Natural killer cell (primary cell): ENCODE data around the gene BRF1. TPM values are rescaled to one million over a fixed set of nuclear protein-coding genes. Genes with fewer than 3 reads are reported as not detected.

Source experiments
- ATAC-seq, 3 donors: fragments of 150-1000 bp in 2 of 3; fragments of 200-7000 bp in 1 of 3; cut with Tn5 transposase; 1 replicate in 1 of 3; 2 replicates in 2 of 3; pipeline ENCODE4 v1.10.0; 2021; ENCODE audit warnings: mild to moderate bottlenecking in 2 of 3, moderate library complexity in 2 of 3
- DNase-seq, 2 donors: peaks; one replicate each; pipeline versions ENCODE4 v3.0.0 to v3.0.0-alpha.2; 2013 to 2021; ENCODE audit warnings: mixed read lengths in 1 of 2
- H3K27ac ChIP-seq: one replicate; pipeline ENCODE4 v1.5.1; 2013; ENCODE audit warnings: mild to moderate bottlenecking, low read length
- H3K27me3 ChIP-seq: one replicate; pipeline ENCODE4 v1.6.1; 2013; ENCODE audit warnings: low read length; ENCODE audit not compliant: control insufficient read depth, insufficient read depth
- H3K36me3 ChIP-seq: one replicate; pipeline ENCODE4 v1.6.1; 2013; ENCODE audit warnings: low read length; ENCODE audit not compliant: control insufficient read depth, insufficient read depth
- H3K4me1 ChIP-seq: one replicate; pipeline ENCODE4 v1.6.1; 2013; ENCODE audit warnings: low read length; ENCODE audit not compliant: control insufficient read depth, insufficient read depth
- H3K4me3 ChIP-seq: one replicate; pipeline ENCODE4 v1.5.1; 2013; ENCODE audit warnings: low read length
- H3K9me3 ChIP-seq: one replicate; pipeline ENCODE4 v1.6.1; 2013; ENCODE audit warnings: low read length; ENCODE audit not compliant: control insufficient read depth, insufficient read depth
- H3K27ac Mint-ChIP-seq, 2 donors: one replicate each; pipeline ENCODE4 v1.8.0; 2022; ENCODE audit warnings: mild to moderate bottlenecking in 2 of 2, mixed read lengths in 2 of 2, moderate library complexity in 1 of 2
- H3K27me3 Mint-ChIP-seq, 2 donors: one replicate each; pipeline ENCODE4 v1.8.0; 2022; ENCODE audit warnings: low read depth in 2 of 2, mixed read lengths in 2 of 2
- H3K36me3 Mint-ChIP-seq: one replicate; pipeline ENCODE4 v1.8.0; 2022; ENCODE audit warnings: mixed read lengths
- H3K4me1 Mint-ChIP-seq, 2 donors: one replicate each; pipeline ENCODE4 v1.8.0; 2022; ENCODE audit warnings: mixed read lengths in 2 of 2
- H3K4me3 Mint-ChIP-seq: one replicate; pipeline ENCODE4 v1.8.0; 2022; ENCODE audit warnings: mild to moderate bottlenecking, moderate library complexity, mixed read lengths
- H3K9me3 Mint-ChIP-seq, 2 donors: one replicate each; pipeline ENCODE4 v1.8.0; 2022; ENCODE audit warnings: mixed read lengths in 2 of 2
- CTCF ChIP-seq: fragments of 200-600 bp; IDR thresholded peaks from one replicate; pipeline ENCODE4 v1.8.0; 2022; ENCODE audit warnings: antibody characterized with exemption
- WGBS: methylation state at CpG from one replicate; pipeline ENCODE4 v1.1.7; 2013; ENCODE audit warnings: missing lambda C conversion rate; ENCODE audit not compliant: insufficient coverage; 5-methylcytosine and 5-hydroxymethylcytosine counted together
- intact Hi-C: fragments of 100-400 bp; cut with micrococcal nuclease; formaldehyde crosslinking; loops from one replicate; pipeline ENCODE4 v1.14.2; 2022
- total RNA-seq, 4 donors: library from RNA; stranded (reverse); fragments of 120-200 nt in 1 of 4; gene quantifications; one replicate each; pipeline versions ENCODE4 v1.2.3 to v1.2.4, GENCODE V29; 2013 to 2022

The BRF1 gene
- total RNA-seq, 3 donors from 2014 or later (not counting 1 experiment from before 2014, with no cell fraction given), result 82.4 to 92.7 (median 87.4) TPM

- DNase-seq, result no peak
- H3K9me3 Mint-ChIP-seq, result no peaks in the 10 kb centered on the region
Observed at GRCh38 chr14:105253329-105253682, 47.5 kb downstream of the BRF1 start.

DNA sequence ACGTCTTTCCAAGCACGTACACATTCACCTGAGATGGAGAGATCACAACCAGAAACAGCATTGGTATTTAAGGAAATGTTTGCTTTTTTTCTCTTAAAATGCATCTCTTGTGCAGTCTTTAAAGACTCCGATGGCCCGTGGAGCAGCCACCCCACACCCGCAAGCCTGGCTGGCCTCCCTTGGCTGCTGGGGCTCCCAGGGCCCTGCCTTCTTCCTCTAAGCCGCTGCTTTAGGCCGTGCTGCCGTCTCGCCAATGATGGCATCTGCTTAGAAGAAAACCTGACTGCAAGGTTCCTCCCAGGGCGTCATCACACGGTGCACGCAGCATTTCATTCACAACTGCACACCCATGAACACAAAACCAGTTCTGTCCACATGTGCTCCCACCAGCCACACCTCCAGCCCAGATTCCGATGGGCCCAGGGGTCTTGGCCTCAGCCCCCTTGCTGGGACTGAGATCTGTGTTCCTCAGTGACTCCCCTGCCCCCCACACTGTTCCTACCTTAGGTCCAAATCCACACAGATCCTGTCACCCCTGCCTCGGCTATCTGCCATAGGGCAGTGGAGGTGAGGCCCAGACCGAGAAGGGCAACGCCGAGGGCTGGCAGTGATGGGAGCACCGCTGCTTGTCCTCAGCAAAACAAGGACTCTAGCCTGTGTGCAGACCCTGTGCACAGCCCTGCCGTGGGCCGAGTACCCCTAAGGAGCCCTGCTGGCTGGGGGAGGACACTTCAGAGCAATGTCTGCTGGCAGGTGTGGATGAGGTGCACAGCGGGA is 48.1 kb downstream of the BRF1 start:
- H3K36me3 Mint-ChIP-seq, result no peaks in the 10 kb centered on the region
- 93% methylated on average over 21 of the region's 21 CpGs for WGBS
- H3K27me3 ChIP-seq, result no peaks in the 10 kb centered on the region
- ATAC-seq, result no peak
- no peaks in the 10 kb centered on the region for H3K27me3 Mint-ChIP-seq
- no peak for TF ChIP-seq CTCF
- H3K4me1 Mint-ChIP-seq, result peaks cover 5 to 9% of the 10 kb centered on the region in 2 donors
- H3K4me3 ChIP-seq, result no peak overlapping the region
- peaks cover 19% of the 10 kb centered on the region for H3K36me3 ChIP-seq
- peak overlapping the region; percentile 21 to 29 for H3K27ac Mint-ChIP-seq
- intact Hi-C loops, result loop anchor here (10.0 kb wide), 1 partner anchor 52 kb away; the partner anchor contains the start of gene BRF1
- H3K9me3 ChIP-seq, result no peaks in the 10 kb centered on the region
- no peaks in the 10 kb centered on the region for H3K9me3 Mint-ChIP-seq
- no peak for DNase-seq
- no peak overlapping the region for H3K4me3 Mint-ChIP-seq
- no peak overlapping the region for H3K27ac ChIP-seq
- peaks cover 18% of the 10 kb centered on the region for H3K4me1 ChIP-seq

More at GRCh38 chr14:105253329-105253682, 47.5 kb downstream of the BRF1 start:
- intact Hi-C loops, result loop anchor here (10.0 kb wide), 1 partner anchor 51 kb away; the partner anchor contains the start of gene BRF1
- peaks cover 0 to 9% of the 10 kb centered on the region in 2 donors for H3K4me1 Mint-ChIP-seq
- H3K27me3 ChIP-seq, result no peaks in the 10 kb centered on the region
- peaks cover 19% of the 10 kb centered on the region for H3K36me3 ChIP-seq
- no peaks in the 10 kb centered on the region for H3K36me3 Mint-ChIP-seq
- 96% methylated on average over 9 of the region's 9 CpGs for WGBS
- peaks cover 13% of the 10 kb centered on the region for H3K4me1 ChIP-seq
- no peak for TF ChIP-seq CTCF
- H3K4me3 Mint-ChIP-seq, result no peak overlapping the region
- H3K27ac ChIP-seq, result no peak overlapping the region
- H3K9me3 ChIP-seq, result no peaks in the 10 kb centered on the region
- H3K4me3 ChIP-seq, result no peak overlapping the region
- no peak for ATAC-seq
- no peaks in the 10 kb centered on the region for H3K27me3 Mint-ChIP-seq
- H3K27ac Mint-ChIP-seq, result peak overlapping the region in 1 of 2 donors; percentile 29

DNA sequence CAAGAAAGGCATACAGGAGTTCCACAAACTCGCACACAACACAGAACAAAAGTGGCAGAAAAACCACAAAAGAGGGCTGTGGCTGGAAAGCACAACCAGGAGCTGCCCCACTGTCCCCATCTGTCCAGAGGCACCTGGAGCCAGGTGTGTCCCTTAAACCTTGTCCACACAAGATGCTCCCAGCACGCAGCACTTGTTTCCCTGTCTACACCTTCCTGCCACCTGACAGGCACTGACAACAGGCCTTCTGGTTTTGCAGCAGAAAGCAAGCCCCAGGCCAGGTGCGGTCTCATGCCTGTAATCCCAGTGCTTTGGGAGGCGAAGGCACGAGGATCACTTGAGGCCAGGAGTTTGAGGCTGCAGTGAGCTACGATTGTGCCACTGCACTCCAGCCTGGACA is 48.9 kb downstream of the BRF1 start:
- Mint-ChIP-seq H3K4me1 (peaks cover 9 to 13% of the 10 kb centered on the region in 2 donors), H3K27me3 (no peaks in the 10 kb centered on the region), H3K9me3 (no peaks in the 10 kb centered on the region), H3K36me3 (no peaks in the 10 kb centered on the region), H3K27ac (peak overlapping the region in 1 of 2 donors; percentile 74), H3K4me3 (no peak overlapping the region)
- intact Hi-C loops, result loop anchor here (10.0 kb wide), 1 partner anchor 53 kb away; the partner anchor contains the start of gene BRF1
- peaks cover 19% of the 10 kb centered on the region for H3K36me3 ChIP-seq
- 85% methylated on average over 6 of the region's 6 CpGs for WGBS
- no peak for ATAC-seq
- no peak overlapping the region for H3K4me3 ChIP-seq
- H3K9me3 ChIP-seq, result no peaks in the 10 kb centered on the region
- H3K27me3 ChIP-seq, result no peaks in the 10 kb centered on the region
- no peak for DNase-seq
- H3K4me1 ChIP-seq, result peaks cover 26% of the 10 kb centered on the region
- no peak for TF ChIP-seq CTCF
- no peak overlapping the region for H3K27ac ChIP-seq
